HG03457 (cell line): ENCODE measurements around the gene SV2B.

Source experiments
- ATAC-seq: cut with Tn5 transposase; IDR thresholded peaks from one replicate; pipeline ENCODE4 v1.9.1; 2021; ENCODE audit warnings: moderate number of reproducible peaks; ENCODE audit not compliant: unreplicated experiment

SV2B gene

DNA sequence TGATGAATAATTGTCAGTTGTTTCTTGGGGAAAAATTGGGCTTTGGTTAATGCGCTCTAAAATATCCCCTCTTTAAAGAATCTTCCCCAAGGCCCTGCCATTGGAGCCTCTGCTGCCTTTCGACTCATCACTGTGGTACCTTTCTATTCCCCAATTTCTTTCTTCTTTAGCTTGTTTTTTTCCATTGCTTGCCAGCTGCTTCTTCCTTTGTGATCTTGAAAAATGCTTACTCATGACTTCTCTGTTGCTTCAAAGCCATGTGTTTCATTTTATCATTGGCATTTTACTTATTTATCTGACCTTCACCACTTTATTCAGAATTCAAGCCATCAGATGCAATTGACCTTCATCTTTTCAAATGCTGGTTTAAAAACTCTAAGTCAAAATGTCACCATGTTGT is 84.4 kb downstream of the SV2B start:
- no peak for ATAC-seq

DNA sequence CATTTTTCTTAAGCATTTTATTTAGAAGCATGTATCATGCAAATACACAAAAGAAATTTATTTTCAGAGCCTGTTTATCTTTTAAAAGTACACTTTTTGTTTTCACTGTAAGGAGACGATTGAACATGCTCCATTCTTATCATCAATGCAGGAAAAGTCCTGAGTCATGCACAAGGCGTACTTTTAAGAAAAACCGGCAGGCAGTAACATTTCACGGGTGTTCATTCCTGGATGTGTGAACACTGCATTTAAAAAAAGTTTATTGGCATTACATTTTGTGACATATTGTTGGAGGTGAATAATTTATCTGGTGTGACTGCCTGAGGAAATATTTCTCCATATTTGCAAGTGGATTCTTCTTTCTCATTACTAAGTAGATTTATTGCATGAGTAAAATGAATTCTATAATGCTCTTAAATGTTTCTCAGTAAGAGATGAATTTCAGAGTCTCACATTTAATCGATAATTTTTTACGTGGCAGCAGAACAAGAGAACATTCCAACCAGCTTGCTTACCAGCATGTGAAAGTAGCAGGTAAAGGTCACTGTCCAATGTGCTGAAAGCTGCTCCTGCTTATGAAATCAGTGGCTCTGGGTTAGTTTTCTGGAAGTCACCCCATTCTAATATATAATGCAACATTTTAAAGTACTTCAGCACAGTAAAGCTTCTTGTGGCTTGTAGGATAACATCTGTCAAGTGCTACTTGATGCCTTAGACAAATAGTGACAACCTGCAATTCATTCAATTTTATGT is 87.0 kb downstream of the SV2B start:
- no peak for ATAC-seq

DNA sequence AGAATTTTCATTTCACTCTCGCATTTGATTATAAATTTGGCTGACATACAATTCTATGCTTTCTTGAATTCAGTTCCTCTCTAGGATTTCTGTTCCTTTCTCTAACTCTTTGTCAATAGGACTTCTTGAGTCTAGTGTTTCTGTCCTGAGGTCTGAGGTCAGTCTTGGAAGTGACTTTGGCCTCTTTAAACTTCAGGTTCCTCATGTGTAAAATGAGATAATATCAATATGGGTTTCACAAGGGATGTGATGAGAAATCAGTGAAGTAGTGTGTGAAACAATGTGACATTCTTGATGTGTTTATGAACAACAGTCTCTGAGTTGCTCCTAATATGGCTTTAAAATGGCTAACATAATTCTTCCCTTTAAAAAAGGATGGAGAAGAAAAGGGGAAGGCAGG is 92.2 kb downstream of the SV2B start:
- no peak for ATAC-seq

DNA sequence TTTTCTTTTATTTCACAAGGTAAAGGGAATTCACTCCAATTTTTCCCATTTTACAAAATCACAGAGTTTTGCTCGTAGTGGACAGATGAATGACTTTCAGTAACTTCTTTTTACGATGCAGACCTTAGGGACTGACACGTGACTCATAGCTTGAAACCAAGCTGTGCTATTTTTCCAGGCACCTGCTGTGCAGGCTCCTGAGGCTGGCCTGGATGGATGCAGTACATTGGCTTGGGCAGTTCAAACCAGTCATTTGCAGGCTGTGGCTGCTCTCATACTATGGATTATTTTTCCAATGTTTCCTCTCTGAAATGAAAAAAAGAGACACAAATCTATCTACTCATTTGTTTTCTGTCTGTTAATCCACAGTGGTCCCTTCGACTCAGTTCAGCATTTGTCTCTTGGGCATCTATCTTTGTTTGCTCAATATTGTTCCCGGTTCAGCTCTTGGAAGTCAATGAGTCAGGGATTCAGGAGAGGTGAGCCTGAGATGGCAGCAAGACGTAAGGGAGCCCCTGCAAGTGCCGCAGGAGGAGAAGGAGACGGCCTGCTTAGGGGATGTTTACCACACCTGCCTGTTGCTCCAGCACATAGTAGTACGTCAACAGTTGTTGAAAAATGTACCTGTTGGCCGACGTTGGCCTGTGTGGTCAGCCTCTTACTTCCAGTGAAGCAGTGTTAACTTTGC is 92.8 kb downstream of the SV2B start:
- no peak for ATAC-seq

DNA sequence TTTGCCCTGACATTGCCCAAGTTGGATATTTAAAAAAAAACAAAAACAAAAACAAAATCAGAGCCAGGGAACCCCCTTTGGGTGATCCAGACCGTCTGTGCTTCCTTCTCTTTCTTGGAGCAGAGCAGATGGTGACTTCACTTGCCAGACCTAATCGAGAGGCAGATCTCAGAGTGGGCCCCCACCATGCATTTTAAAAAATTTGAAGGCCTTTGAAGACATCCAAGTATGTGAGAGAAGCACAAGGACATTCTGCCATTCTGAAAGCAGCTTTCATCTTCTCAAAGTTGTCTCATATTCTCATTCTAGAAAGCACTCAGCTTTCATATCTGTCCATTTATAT is 93.3 kb downstream of the SV2B start:
- no peak for ATAC-seq

DNA sequence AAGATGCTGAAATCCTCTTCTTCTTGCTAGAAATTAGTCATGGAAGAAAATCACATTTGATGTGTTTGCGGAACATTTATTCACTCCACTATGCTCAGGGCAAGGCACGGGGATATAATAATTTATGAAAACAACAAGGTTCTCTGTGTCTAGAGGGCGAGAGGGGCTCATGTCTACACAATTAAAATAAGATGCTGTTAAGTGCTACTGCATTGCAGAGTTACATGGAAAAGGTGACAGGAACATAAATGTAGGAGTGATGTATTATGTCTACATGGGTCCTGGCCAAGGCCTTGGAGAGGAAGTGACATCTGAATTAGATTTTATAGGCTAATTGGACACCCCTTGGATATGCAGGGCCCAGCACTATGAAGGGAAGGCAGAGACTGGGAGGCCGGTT is 96.1 kb downstream of the SV2B start:
- ATAC-seq: no peak

DNA sequence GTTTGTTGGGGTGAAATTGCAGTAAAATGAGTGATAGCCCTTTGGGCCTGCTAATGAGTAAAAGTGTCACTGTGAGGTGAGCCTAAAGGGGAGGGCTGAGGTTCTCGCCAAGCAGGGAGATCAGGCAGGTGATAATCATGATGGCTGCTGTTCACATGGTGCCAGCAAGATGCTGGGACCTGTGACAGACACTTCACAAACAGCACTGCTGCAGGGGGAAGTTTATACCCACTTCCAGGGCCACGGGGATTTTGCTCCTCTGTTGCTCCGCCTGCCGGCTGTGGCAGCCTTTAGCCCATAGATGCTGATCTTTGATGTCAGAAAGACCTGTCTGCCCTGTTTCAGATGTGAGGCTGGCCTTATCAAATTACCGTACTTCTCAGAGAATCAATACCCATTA is 96.7 kb downstream of the SV2B start:
- ATAC-seq: no peak

DNA sequence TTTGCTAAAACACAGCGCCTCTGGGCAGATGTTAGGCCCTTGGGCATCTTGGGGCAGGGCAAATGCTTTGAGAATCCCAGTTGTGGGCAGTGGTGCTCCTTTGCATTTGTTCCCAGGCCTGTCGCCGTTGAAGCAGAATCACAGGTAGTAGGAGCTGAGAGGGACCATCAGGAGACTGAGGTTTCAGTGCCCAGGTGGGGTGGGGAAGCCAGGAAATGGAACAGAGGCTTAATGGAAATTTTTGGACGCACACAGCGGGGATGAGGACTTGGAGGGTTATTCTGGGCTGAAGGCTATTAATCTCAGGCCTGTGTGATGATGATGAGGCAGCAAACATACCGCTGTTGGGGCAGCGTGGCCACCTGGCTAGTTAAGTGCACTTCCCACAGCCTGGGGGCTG is 99.5 kb downstream of the SV2B start:
- no peak for ATAC-seq

DNA sequence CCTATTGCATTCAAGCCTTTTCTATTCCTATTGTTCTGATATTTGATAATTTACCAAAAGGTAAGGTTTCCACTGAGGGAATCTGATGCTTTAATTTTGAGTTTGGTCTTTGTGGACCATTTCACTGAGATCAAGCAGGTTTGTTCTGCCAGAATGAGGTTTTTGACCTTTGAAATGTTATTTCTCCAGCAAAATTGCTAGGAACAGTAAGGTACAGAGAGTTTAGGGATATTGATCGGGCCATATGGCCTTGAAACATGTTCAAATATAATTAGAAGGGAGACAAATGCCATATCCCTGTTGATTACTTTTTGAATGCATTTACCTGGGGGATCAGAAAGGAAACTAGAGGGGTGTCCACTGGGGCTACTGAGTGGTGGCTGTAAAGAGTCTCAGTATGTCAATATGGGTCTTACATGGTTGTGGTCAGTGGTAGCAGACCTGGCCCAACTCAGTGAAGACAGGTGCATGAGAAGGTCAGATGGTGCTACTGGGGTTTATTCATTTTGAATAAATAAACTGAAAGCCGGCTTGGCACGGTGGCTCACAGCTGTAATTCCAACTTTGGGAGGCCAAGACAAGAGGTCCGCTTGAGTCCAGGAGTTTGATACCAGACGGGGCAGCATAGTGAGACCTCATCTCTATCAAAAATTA is 100.2 kb downstream of the SV2B start:
- ATAC-seq: no peak

DNA sequence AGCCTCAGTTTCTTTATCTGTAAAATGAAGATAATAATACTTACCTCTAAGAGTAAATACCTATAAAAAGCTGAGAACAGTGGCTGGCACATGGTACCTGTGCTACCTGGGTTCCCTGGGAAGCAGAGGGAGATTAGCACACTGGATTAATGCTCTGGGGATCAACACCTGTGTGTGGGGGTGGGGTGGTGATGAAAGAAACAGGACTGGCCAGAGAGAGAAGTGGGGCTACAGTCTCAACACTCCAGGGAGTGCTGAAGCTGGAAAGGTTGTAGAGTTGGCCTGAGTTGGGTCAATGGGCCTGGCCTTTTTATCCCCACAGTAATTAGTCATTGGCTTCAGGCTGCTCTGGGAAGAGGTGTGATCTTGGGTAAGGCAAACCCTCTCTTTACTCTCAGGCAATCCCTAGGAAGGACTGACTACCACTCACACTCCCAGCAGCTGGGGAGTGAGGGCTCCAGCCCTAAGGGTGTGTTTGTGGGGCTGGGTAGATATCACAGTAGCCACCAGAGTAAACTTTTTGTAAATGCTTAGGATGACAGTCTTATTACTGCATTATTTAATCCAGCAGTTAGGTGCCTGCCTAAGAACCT is 102.5 kb downstream of the SV2B start:
- ATAC-seq: no peak

DNA sequence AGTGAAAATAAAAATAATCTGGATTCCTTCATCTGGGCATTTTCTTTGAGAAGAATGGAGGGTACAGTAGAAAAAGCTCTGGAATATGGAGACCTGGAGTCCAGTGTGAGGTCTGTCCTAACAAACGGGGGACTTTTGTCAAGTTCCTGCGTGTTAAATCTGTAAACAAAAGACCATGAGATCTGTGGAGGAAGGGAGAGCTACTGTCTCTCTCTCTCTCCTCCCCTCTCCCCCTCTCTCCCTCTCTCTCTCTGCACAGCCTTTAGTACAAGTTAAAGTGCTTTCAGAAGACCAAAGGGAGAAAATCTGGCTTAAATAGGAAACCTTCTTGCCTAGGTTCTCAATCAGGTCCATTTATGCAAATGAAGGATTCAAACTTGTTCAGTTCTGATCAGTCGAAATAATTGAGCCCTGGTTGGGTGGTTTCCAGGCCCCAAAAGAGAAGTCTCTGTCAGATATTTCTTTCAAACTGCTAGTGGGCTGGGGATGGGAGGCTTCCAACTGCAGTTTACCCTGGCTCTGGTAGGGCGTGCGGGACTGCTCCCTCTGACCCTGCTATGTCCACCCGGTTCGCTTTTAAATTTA is 103.7 kb downstream of the SV2B start:
- ATAC-seq: no peak

DNA sequence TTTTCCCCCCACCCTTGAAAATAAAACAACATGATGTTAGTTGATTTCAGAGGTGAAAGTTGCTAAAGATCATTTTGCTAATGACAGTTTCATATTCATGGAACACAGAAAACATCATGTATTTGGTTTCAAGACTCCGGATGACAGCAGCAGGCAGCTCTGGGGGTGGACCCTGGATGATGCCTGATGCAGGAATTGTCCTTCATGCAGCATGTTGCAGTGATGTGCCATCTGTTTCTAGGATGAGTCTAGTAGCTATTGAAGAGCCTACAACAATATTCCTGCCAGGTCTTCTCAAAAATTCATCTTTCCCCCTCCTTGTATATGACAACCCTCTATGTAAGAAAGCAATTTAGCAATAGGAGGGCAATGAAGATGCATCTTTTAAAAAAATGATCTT is 108.3 kb downstream of the SV2B start:
- no peak for ATAC-seq

DNA sequence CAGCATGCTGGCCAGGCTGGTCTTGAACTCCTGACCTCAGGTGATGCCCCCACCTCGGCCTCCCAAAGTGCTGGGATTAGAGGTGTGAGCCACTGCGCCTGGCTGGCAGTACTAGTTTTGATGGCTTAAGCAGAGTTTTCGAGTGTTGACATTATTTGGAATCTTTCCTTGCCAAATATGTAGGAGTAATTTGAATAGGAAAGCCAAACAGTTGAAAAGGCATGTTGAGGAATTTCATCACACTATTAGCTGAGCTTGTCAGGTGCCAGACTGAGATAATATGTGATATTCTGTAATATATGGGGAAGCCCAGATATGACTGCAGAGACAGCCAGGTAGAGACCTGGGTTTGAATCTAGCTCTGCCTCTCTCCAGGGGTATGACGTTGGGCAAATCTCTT is 109.3 kb downstream of the SV2B start:
- ATAC-seq: no peak

DNA sequence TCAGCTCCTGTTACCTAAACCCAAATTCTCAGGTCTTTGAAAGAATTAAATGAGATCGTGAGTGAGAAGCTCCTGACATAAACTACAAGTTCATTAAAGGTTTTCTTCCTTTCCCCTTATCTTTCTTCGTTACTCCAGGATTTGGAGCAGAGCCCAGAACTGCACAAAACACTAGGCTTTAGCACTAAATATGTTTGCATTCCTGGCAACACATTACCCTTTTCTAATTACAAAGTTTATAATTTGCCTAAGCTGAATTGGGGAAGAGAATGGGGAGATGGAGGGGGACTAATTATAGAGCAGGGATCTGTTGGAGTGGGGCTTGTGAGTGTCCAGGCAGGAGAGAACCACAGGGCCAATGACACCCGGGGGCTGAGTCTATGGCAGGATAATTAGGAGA is 109.7 kb downstream of the SV2B start:
- no peak for ATAC-seq

DNA sequence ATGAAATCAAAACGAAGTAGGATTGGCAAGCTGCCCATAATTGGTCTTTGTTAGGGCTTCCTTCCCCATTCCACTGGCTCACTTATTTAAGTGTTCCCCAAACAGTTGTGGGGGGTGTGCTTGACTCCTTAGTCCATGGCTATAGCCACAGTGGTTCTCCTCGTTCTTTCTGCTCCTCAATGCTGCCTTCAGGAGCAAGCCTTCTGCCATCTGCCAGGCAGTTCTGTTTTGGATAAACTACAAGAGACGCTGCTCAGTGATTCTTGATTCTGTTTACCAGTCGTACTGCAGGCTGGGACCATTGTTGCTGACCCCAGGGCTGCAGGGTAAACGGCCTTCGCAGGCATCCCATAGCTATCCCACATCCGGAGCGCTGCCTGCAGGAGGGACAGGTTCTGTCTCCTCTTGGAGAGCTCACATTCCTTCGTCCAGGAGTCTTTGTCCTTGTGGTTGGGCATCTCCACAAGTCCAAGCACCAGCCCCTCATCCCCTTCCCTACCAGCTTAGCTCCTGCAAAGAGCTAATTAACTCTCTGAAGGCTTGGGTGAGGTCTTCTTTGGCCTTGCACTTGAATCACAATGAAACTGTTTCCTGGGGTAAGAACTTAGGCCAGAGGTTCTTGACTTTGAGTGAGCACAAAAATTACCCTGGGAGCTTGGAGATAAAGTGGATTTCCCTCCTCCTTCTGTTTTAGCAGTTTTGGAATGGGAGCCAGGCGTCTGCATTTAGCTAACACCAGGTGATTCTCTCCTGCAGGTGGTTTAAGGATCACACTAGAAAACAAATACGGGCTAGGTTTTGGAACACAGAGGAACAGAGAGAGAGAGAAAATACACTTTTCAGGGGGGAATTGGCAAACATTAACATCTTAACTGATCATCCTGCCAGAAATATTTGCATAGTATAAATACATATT is 114.9 kb downstream of the SV2B start:
- ATAC-seq: no peak

DNA sequence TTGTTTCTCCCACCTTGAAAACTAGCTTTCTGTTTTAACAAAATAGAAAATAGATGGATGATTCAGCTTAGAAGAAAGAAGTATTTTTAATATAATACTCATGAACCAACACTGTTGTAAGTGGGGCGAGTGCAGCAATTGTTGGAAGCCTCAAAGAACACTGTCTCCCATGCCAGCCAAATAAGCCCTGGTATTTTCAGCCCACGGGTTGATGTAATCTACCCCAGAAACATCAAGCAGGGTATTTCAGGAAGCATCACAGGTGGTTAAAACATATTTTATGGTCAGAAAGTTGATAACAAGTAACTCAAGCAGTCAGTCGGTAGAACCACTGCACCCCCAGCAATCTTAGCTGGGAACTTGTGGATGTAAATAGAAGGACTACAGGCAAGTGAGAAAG is 115.9 kb downstream of the SV2B start:
- no peak for ATAC-seq

DNA sequence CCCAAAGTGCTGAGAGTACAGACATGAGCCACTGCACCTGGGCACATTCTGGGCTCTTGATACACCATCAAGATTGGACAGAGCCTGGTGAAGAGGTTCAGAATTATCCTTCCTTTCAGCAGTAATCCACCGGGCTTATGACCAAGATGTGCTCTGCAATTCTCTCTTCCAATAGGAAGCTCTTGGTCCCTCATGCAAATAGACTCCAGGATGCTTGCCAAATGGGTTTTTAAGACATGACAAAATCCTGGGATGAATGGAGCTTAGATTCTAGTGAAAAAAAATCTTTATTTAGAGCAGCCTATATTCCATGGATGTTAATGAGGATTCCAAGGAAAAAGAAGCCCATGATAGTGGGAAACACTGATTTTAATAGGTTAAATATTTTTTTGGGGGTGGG is 119.1 kb downstream of the SV2B start:
- ATAC-seq: no peak

DNA sequence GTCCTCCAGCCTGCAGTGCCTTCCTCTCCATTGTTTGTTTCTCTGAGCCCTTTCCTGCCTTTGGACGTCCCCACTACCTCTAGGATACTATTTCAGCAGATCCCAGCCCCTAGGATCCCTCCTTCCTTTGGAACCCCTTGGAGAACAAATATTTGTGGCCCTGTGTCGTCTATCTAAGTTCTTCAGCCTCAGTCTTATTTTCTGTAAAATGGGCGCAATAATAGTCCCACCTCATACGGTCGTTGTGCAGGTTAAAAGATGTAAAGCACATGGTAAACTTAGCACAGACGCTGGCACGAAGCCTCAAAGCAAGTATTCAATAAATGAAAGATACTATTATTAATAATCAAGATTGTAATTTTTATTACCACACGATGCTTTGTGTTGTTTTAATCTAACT is 122.0 kb downstream of the SV2B start:
- no peak for ATAC-seq

DNA sequence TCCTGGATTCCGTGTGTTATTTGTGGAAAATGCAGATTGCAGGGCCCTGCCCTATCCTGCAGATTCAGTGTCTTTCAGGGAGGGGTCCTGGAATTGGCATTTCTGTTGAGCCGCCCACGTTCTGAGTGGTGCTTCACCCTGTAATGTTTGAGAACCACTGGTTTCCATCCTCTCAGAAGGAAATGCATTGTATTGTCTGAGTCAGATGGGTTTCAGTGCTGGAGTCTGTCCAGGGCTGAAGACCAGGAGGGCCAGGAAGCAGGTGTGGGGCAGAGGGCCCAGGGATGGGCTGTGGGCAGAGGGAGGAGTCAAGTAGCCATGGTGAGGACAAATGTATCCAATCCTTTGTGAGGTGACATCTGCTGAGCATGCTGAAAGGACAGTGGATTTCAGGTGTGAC is 123.8 kb downstream of the SV2B start:
- no peak for ATAC-seq

DNA sequence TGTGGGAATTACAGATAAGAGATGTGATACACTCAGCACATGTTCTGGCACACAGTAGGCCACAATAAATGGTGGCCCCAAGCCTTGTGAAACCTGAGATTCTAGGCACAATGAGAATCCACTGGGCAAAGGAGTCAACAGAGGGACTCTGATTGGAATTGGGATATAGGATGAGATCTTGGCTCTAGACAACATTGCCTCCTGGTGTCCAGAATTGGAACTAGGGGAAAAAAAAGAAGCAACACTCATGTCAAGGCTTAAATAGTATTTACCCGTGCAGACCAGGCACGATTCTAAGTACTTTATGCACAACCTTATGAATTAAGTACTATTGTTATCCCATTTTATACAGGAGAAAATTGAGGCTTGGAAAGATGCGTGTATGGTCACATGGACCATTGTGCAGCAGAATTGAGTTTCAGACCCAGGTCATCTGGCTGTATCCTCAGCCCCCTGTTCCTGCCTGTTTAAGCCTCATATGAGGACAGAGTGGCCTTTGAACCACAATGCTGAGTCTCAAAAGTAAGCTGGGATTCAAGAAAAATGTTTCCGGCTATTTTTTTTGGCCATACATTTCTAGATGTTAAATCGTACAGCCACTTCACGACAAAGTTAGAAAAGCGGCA is 124.8 kb downstream of the SV2B start:
- no peak for ATAC-seq
